Mammary epithelial cell (primary cell): ENCODE measurements around the gene CEP162.

Source experiments
- EZH2 ChIP-seq: IDR thresholded peaks from 2 replicates; pipeline ENCODE4 v1.6.1; 2012; ENCODE audit warnings: low read length, inconsistent platforms, borderline replicate concordance
- TF ChIP-seq, protein P1 (sequence below), 2 donors: IDR thresholded peaks in 1 of 2; conservative IDR thresholded peaks in 1 of 2; 2 replicates each; pipeline ENCODE4 v1.5.1; 2011 to 2012; ENCODE audit warnings: inconsistent platforms in 2 of 2, low read length in 2 of 2, mild to moderate bottlenecking in 2 of 2, control low read depth in 1 of 2, low read depth in 1 of 2; ENCODE audit not compliant: insufficient read depth in 1 of 2; ENCODE audit errors: extremely low read depth in 1 of 2

DNA sequence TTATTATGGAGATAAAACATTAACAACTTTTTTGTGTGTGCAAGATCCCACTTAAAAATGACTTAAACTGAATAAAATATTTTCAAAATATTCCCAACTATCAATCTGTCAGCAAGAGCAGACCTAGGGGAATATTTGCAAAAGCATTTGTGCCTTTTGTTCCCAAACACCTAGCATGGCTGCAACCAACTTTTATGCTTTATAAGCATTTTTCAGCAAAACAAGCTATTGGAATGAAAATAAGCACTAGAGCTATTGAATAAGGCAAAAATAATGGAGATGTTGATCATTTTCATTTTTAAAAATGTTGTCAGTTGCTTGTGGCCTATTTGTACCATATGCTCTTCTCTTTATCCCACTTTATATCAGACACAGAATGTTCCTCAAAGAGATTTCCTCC lies 28.2 kb upstream of the CEP162 start:
- TF ChIP-seq, protein P1, sequence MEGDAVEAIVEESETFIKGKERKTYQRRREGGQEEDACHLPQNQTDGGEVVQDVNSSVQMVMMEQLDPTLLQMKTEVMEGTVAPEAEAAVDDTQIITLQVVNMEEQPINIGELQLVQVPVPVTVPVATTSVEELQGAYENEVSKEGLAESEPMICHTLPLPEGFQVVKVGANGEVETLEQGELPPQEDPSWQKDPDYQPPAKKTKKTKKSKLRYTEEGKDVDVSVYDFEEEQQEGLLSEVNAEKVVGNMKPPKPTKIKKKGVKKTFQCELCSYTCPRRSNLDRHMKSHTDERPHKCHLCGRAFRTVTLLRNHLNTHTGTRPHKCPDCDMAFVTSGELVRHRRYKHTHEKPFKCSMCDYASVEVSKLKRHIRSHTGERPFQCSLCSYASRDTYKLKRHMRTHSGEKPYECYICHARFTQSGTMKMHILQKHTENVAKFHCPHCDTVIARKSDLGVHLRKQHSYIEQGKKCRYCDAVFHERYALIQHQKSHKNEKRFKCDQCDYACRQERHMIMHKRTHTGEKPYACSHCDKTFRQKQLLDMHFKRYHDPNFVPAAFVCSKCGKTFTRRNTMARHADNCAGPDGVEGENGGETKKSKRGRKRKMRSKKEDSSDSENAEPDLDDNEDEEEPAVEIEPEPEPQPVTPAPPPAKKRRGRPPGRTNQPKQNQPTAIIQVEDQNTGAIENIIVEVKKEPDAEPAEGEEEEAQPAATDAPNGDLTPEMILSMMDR (conservative IDR thresholded peaks at IDR 0.05 in 1 of 2, IDR thresholded peaks at IDR 0.05 in 1 of 2; ENCODE audit: extremely low read depth in 1 of 2, insufficient read depth in 1 of 2, low read depth in 1 of 2, low read length in 2 of 2), result no peak
- no peak for TF ChIP-seq EZH2
